Mesodermal cell (in vitro differentiated cells): ENCODE data around the gene SYT6.
A peak's percentile ranks its signal among the peaks of the same experiment; 100 is the strongest.

Experiments used
- H3K27ac ChIP-seq: 2 replicates; pipeline ENCODE4 v1.7.0; 2013; ENCODE audit warnings: mild to moderate bottlenecking, low read depth, low read length, moderate library complexity; ENCODE audit not compliant: severe bottlenecking
- H3K36me3 ChIP-seq: 2 replicates; pipeline ENCODE4 v1.7.1; 2013; ENCODE audit warnings: mild to moderate bottlenecking, low read length, moderate library complexity; ENCODE audit not compliant: control insufficient read depth, insufficient read depth
- H3K4me1 ChIP-seq: one replicate; pipeline ENCODE4 v1.7.1; 2013; ENCODE audit warnings: mild to moderate bottlenecking, low read length; ENCODE audit not compliant: insufficient read depth, control insufficient read depth, poor library complexity, severe bottlenecking
- H3K4me3 ChIP-seq: 2 replicates; pipeline ENCODE4 v1.7.0; 2013; ENCODE audit warnings: low read length, control low read depth, mild to moderate bottlenecking; ENCODE audit not compliant: insufficient read depth, poor library complexity, severe bottlenecking; ENCODE audit errors: extremely low read depth
- H3K9me3 ChIP-seq: 2 replicates; pipeline ENCODE4 v1.7.1; 2013; ENCODE audit warnings: mild to moderate bottlenecking, low read length, moderate library complexity; ENCODE audit not compliant: control insufficient read depth
- WGBS, 2 experiments: methylation state at CpG; one replicate each; pipeline ENCODE4 v1.1.5; 2013; ENCODE audit warnings: missing lambda C conversion rate in 2 of 2; ENCODE audit not compliant: insufficient coverage in 2 of 2; 5-methylcytosine and 5-hydroxymethylcytosine counted together

The SYT6 gene

DNA sequence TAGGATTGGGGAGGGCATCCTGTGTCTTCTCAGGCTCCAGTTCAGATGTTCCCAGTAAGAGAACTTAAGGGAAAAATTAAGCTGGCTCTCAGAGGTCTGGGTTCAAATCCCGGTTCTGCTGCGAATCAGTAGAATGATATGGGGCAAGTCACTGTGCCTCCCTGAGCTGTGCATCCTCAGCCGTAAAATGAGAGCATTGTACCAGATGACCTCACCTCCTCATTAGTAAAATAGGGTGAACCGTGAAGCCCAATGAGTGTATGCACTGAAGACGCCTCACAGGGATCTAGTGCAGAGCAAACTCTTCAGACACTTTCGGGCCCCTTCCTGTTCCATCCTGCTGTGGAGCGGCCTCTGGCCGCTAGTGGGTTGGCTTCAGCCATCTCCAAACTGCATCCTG is 36.0 kb downstream of the SYT6 start:
- WGBS, 2 experiments = 93 to 98% methylated on average over 4 to 5 of the region's 8 CpGs
- H3K36me3 ChIP-seq = no peaks in the 10 kb centered on the region
- no peak overlapping the region for H3K4me3 ChIP-seq
- peak overlapping the region; percentile 45 for H3K27ac ChIP-seq
- peaks cover 28% of the 10 kb centered on the region for H3K4me1 ChIP-seq
- no peaks in the 10 kb centered on the region for H3K9me3 ChIP-seq

DNA sequence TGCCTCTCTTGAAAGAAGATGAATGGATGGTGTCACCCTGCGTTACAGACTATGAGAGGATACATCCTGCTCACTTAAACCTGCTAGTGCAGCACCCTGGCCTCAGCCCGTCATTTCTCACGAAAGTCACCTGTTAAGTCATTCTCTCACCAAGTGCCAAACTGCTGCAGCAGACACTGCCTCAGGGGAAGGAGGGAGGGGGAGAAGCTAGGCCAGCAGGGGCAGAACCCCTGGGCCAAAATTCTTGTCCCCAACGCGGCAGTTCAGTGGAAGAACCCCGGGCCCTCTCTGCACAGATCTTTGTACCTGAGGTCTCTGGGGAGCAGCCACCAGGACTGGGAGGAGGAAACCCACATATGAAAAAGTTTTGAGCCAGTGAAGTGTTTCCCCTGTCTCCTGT is 37.6 kb downstream of the SYT6 start:
- Histone ChIP-seq H3K4me1 (peaks cover 34% of the 10 kb centered on the region), H3K27ac (no peak overlapping the region), H3K36me3 (no peaks in the 10 kb centered on the region), H3K4me3 (no peak overlapping the region), H3K9me3 (no peaks in the 10 kb centered on the region)
- 69 to 73% methylated on average over 3 to 4 of the region's 6 CpGs for WGBS, 2 experiments

- H3K36me3 ChIP-seq = no peaks in the 10 kb centered on the region
- WGBS, 2 experiments = 93 to 96% methylated on average over 5 to 6 of the region's 8 CpGs
- no peak overlapping the region for H3K4me3 ChIP-seq
- H3K27ac ChIP-seq = no peak overlapping the region
- H3K4me1 ChIP-seq = peaks cover 39% of the 10 kb centered on the region
- no peaks in the 10 kb centered on the region for H3K9me3 ChIP-seq
Observed at GRCh38 chr1:114114185-114115094, 39.2 kb downstream of the SYT6 start.

GRCh38 chr1:114113411-114114184 is 40.1 kb downstream of the SYT6 start:
- Histone ChIP-seq H3K9me3 (no peaks in the 10 kb centered on the region), H3K4me3 (no peak overlapping the region), H3K36me3 (no peaks in the 10 kb centered on the region), H3K4me1 (peaks cover 36% of the 10 kb centered on the region), H3K27ac (no peak overlapping the region)
- WGBS, 2 experiments = 79 to 87% methylated on average over 8 to 10 of the region's 10 CpGs

GRCh38 chr1:114112775-114113174 is 40.9 kb downstream of the SYT6 start:
- WGBS, 2 experiments = 54 to 71% methylated on average over 2 of the region's 4 CpGs
- Histone ChIP-seq H3K36me3 (no peaks in the 10 kb centered on the region), H3K4me3 (no peak overlapping the region), H3K4me1 (peaks cover 33% of the 10 kb centered on the region), H3K27ac (no peak overlapping the region), H3K9me3 (no peaks in the 10 kb centered on the region)

DNA sequence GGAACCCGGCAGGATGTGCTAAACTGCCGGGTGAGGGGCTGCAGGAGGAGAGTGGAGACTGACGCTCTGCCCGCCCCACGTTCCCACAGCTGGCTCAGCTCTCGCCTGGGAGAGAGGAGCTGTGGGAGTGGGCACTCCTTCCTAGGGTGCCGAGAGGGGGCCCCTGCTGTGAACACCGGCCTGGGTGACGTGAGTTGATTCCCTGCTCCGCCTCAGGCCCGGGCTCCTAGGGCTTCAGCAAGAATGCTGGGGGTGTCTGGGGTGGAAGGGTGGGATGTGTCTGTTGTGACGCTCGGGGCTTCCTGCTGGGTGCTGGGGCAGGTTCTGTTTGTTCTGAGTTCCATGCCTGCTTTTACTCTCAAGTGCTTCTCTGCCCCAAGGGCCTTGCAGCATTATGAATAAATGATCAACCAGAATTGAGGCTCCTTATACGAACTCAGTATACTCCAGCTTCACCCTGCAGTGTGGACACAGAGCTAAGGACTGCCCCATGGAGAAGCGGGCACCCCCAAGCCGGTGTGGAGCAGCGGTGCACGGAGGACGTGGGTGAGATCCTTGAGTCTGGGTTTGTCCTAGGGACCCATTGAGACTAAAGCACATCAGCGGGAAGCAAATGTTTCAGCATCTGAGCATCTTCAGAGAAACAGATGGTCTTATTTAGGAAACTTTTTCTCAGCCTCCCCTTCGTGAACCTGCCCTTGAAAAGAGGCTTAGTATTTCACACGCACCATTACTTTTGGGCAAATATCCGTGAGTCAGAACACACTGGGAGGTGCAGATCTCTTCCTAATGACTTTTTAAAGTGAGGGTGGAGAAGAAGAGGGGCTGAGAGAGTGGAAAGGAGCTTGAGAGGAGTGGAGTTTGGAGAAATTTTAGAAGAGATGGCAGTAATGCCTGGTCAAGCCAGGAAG is 41.7 kb downstream of the SYT6 start:
- no peaks in the 10 kb centered on the region for H3K9me3 ChIP-seq
- WGBS, 2 experiments = 87 to 93% methylated on average over 11 to 19 of the region's 23 CpGs
- H3K27ac ChIP-seq = no peak overlapping the region
- no peaks in the 10 kb centered on the region for H3K36me3 ChIP-seq
- H3K4me3 ChIP-seq = no peak overlapping the region
- peaks cover 33% of the 10 kb centered on the region for H3K4me1 ChIP-seq

DNA sequence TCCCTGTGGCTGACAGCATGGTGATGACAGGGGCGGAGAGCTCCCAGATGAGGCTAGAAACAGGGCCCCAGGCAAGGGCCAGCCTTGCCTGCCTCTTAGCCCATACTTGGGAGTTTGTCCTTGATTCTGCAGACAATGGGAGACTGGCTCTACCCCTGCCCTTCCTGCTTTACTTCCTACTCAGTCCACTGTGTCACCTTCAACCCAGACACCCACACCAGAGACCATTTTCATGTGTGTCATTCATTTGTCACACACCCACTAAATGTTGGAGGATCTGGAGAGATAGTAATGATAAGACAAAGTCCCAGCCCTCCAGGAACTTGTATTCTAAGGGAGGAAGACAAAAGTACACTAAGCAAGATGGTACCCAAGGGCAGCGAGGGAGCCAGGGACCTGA is 43.7 kb downstream of the SYT6 start:
- no peaks in the 10 kb centered on the region for H3K36me3 ChIP-seq
- no peak overlapping the region for H3K4me3 ChIP-seq
- H3K4me1 ChIP-seq = peaks cover 37% of the 10 kb centered on the region
- 82 to 100% methylated on average over 1 of the region's 2 CpGs for WGBS, 2 experiments
- no peaks in the 10 kb centered on the region for H3K9me3 ChIP-seq
- no peak overlapping the region for H3K27ac ChIP-seq

- H3K36me3 ChIP-seq = no peaks in the 10 kb centered on the region
- no peak overlapping the region for H3K27ac ChIP-seq
- no peaks in the 10 kb centered on the region for H3K9me3 ChIP-seq
- 94 to 96% methylated on average over 3 of the region's 4 CpGs for WGBS, 2 experiments
- H3K4me1 ChIP-seq = peaks cover 28% of the 10 kb centered on the region
- H3K4me3 ChIP-seq = no peak overlapping the region
Observed at GRCh38 chr1:114108751-114109255, 44.9 kb downstream of the SYT6 start.

GRCh38 chr1:114107474-114108435 is 45.9 kb downstream of the SYT6 start:
- no peaks in the 10 kb centered on the region for H3K9me3 ChIP-seq
- H3K4me3 ChIP-seq = no peak overlapping the region
- H3K36me3 ChIP-seq = no peaks in the 10 kb centered on the region
- no peak overlapping the region for H3K27ac ChIP-seq
- 83 to 87% methylated on average over 4 to 6 of the region's 7 CpGs for WGBS, 2 experiments
- H3K4me1 ChIP-seq = peaks cover 23% of the 10 kb centered on the region
